GM19372 (cell line): ENCODE measurements around the gene C6orf62.
"Not testable (repeated sequence)": the region's sequence is repeated elsewhere in the genome, so short reads cannot be mapped to it uniquely, and the experiment has no call there.

ENCODE experiments used
- ATAC-seq: cut with Tn5 transposase; IDR thresholded peaks from one replicate; pipeline ENCODE4 v1.9.1; 2021; ENCODE audit warnings: mild to moderate bottlenecking, low read depth, moderate library complexity; ENCODE audit not compliant: unreplicated experiment

C6orf62 gene

GRCh38 chr6:24668997-24669361 lies 50.0 kb downstream of the C6orf62 start:
- ATAC-seq, result no peak

DNA sequence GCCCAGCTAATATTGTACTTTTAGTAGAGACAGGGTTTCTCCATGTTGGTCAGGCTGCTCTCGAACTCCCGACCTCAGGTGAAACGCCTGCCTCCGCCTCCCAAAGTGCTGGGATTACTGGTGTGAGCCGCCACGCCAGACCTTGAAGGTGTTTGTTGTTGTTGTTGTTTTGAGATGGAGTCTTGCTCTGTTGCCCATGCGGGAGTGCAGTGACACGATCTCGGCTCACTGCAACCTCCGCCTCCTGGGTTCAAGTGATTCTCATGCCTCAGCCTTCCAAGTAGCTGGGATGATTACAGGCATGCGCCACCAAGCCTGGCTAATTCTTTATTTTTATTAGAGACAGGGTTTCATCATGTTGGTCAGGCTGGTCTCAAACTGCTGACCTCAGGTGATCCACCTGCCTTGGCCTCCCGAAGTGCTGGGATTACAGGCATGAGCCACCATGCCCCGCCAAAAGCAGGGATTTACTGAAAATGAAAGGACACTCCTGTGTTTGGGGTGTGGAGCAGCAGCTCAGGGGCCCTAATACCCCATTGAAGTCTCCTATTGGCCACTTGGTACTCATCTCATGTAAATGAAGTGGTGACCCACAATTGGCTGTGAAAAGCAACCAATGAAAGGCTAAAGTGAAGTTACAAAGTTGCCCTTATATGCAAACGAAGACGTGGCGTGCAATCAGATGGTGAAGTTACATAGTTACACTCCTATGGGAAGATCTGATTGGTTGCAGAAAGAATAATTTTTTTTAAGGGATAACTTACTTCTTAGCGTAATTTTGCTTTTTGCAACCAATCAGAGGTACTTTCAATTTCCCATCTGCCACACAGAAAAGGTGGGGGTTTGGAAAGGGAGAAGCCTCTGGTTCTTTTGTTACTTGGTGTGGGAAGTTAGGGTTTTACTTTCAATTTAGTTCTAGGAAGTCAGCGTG lies 50.6 kb downstream of the C6orf62 start:
- ATAC-seq, result not testable (repeated sequence)

GRCh38 chr6:24667378-24667803 lies 51.6 kb downstream of the C6orf62 start:
- ATAC-seq, result no peak

DNA sequence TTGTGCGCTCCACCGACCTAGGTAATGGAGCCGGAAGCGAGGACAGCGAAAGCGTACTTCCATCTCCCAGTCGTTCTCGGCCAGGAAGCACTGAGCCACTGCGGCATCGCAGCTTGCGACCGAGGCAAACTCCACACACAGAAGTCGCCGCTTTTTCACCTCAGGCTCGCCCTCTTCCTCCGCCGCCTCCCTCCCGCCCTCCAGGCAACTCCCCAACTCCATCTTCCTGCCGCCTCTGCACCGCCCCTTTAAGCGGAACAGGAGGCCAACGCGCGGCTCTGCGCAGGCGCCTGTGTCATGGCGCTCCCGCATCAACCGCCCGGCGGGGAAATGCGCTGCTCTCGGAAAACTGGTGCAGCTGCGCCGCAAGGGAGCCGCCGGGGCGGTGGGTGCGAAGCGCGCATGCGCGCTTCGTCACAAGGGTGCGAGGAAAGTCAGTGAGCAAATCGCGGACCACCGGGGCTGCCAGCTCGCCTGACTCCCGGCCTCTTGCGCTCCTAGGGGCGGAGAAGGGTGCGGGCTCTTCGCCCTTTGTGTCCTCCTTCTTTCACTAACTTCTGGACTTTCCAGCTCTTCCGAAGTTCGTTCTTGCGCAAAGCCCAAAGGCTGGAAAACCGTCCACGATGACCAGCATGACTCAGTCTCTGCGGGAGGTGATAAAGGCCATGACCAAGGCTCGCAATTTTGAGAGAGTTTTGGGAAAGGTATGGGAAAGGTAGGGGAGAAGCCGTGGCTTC lies 52.1 kb downstream of the C6orf62 start, which contains the start of the genes ACOT13 and TDP2:
ACOT13 (plus strand) TSS at position 437 of the 737 bp plus-strand sequence; CDS start at position 624, 187 bp downstream.
TDP2 (minus strand) TSS at position 259 of the 737 bp plus-strand sequence; CDS start at position 222, 37 bp downstream.
- peak; percentile 94 for ATAC-seq

GRCh38 chr6:24666097-24666640 lies 52.8 kb downstream of the C6orf62 start:
- ATAC-seq, result peak; percentile 24

DNA sequence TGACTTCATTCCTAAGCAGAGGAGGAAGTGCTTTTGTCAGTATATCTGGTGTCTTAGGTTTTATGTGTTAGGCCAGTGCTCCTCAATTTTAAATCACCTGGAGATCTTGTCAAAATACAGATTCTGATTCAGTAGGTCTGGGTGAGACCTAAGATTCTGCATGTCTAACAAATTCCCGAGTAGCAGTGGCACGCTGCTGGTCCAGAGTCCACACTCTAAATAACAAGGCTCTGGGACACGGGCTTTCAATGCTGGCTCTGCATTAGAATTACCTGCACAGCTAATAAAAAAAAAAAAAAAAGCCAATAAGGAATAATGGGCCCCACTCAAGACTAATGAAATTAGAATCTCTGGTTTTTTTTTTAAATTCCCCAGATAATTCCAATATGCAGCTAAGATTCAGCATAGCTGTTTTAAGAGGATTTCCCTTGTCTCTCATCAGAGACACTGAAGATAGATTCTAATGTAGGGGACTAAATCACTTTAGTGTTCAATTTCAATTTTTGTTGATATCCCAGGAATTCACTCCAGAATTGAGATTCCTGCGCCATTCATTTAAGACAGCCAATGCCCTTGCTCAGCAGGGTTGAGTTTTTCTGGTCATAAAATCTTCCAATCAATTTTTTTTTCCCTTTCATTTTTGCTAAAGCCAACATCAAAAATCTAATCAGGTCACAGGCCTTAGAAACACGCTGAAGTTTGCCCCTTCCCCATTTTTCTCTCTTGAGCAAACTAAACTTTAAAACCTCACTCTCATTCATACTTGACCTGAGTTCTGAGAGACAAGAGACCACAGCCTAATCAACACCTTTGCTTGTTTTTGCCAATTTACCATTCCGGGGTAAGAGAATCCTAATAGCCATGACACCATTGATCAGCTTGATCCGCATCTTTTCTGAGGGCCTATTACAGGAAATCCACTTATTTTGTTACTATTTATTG lies 54.6 kb downstream of the C6orf62 start:
- ATAC-seq, result no peak

GRCh38 chr6:24663189-24663588 lies 55.8 kb downstream of the C6orf62 start:
- ATAC-seq, result no peak

- ATAC-seq, result no peak
Observed at GRCh38 chr6:24662236-24662635, 56.7 kb downstream of the C6orf62 start.

DNA sequence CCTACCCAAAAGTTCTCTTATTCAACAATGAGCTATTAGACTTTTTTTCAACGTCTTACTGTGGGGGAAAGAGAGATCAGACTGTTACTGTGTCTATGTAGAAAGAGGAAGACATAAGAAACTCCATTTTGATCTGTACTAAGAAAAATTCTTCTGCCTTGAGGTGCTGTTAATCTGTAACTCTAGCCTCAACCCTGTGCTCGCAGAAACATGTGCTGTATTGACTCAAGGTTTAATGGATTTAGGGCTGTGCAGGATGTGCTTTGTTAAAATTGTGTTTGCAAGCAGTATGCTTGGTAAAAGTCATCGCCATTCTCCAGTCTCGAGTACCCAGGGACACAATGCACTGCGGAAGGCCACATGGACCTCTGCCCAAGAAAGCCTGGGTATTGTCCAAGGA lies 57.2 kb downstream of the C6orf62 start:
- not testable (repeated sequence) for ATAC-seq

DNA sequence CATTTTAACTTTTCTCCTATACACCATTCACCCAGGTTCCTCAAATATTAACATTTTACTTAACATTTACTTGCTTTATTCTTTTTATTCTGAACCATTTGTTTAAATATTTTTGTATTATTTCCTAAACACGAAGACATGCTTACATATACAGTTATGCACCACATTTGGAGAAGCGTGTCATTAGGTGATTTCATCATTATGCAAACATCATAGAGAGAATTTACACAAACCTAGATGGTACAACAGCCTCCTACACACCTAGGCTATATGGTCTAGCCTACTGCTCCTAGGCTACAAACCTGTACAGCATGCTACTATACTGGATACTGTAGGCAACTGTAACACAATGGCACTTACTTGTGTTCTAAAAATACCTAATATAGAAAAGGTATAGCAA lies 58.8 kb downstream of the C6orf62 start:
- no peak for ATAC-seq

DNA sequence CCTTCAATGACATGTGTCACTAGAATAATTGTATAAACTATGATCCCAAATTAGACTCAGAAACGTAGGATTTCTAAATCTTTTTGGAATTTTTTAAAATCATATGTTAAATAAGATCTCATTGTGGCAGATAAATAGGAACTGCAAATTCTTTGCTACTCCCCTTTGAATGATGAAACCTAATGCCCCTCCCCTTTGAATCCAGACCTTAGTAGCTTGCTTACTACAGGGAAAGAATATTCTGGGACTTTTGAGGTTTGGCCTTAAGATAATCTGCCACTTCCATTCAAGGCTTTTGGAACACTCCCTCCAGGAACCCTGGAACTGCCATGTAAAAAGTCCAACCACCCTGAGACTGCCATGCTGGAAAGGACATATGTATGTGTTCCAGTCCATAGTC lies 59.4 kb downstream of the C6orf62 start:
- no peak for ATAC-seq

- no peak for ATAC-seq
Observed at GRCh38 chr6:24658573-24659560, 60.1 kb downstream of the C6orf62 start.

GRCh38 chr6:24655215-24655614 lies 63.7 kb downstream of the C6orf62 start:
- no peak for ATAC-seq
